Stimulated activated CD4-positive, alpha-beta T cell treated with anti-CD3 and anti-CD28 coated beads, Interleukin-1b, Interleukin-23, amount 100 ng/mL, for 1 hour (primary cell): ENCODE data around the gene OSCAR.
A peak's percentile ranks its signal among the peaks of the same experiment; 100 is the strongest.
"Not testable (repeated sequence)": the region's sequence is repeated elsewhere in the genome, so short reads cannot be mapped to it uniquely, and the experiment has no call there.

Experiments
- DNase-seq, 2 donors: peaks; one replicate each; pipeline ENCODE4 v3.0.0-alpha.2; 2020; ENCODE audit warnings: low read depth in 2 of 2

Gene OSCAR

DNA sequence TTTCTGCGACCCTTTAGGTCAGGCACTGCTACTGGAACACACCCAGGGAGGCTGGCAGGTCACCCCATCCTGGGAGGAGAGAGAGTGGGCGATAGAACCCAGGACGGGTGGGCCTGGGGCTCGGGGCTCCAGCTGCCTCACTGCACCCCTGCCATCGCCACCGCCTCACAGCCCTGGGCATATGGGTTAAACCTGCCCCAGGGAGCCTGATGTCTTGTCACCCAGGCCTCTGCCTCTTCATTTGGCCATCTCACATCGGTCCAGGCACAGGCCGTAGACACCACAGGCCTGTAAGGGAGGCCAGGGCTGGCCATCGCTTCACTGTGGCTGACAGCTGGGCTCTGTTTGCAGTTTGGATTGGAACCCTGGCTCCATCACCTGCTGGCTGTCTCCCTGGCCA, 25.1 kb upstream of the OSCAR start:
- no peak for DNase-seq

DNA sequence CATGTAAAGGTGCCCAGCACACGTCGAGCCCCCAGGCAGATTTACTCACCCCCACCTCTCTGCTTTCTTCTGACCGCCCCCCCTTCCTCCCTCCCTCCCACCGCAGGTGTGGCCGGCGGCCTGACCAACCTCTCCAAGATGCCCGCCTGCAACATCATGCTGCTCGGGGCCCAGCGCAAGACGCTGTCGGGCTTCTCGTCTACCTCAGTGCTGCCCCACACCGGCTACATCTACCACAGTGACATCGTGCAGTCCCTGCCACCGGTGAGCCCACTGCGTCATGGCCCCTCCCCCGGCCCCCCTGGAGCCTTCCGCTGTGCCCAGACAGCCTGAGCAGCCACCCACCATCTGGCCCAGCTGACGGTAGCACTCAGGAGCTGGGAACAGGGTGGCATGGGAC, 23.8 kb upstream of the OSCAR start:
- no peak for DNase-seq

DNA sequence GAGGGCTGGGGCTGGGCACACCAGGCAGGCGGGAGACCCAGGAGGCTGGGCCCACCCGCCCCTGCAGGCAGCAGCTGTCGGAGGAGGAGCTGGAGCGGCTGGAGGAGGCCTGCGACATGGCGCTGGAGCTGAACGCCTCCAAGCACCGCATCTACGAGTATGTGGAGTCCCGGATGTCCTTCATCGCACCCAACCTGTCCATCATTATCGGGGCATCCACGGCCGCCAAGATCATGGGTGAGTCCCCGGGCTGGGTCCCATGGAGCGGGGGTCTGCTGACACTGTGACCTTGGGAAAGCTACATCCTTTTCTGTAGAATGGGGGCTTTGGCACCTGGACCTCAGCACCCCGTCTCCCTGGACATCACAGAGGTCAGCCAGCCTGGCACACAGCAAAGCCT, 23.1 kb upstream of the OSCAR start:
- DNase-seq = no peak

DNA sequence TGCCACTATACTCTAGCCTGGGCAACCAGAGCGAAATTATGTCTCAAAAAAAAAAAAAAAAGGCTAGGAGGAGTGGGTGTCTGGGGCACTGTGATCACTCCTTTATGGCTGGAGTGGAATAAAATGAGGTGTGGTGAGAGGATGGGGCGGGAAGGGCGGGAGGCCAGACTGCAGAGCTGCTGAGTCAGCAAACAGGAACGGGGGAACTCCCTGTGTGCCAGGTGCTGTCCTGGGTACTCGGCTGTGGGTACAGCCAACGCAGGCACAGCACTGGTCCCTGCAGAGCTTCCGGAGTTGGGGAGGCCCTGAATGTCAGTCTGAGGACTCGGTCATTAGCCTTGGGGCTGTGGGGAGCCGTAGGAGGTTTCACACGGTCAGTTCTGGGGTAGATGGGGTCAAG, 20.7 kb upstream of the OSCAR start:
- DNase-seq = no peak

DNA sequence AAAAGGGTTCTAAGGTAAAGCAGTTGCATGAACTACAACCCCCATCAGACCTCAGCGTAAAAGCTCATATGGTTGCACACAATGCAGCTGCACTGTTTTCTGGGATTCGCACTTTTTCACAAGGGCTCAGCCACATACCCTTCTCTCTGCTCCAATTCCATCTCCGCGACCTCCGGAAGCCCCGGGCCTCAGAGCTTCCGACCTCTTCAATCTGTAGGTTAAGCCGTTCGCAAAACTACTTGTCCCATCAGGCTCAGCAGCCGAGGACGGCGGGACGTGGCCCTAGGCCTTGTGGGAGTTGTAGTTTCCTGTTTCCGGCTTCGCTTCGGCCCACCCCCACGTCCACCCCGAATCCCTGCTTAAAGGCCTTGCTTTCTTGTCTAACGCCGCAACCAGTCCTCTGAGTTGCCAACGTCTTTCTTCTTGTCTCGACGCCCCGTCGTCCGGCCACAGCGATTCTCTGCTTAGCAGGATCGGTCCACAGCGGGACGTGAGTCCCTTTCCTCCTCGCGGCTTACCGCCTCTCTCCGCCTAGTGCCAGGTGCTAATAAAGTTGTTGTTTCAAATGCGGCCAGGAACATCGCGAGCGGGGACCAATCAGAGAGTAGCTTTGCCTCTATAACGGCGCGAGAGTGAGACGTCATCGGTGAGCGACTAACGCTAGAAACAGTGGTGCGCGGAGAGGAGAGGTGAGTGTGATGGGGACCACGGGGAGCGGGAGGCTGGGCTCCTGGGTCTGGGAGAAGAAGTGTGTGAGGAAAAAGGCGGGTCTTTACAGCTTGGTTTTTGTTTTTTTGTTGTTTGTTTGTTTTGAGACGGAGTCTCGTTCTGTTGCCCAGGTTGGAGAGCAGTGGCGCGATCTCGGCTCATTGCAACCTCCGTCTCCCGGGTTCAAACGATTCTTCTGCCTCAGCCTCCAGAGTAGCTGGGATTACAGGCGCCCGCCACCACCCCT, 14.8 kb upstream of the OSCAR start, which contains the start of the genes PRPF31 and TFPT:
PRPF31 (plus strand) TSS at position 646 of the 955 bp plus-strand sequence. CDS start 2,525 bp downstream, outside the sequence.
TFPT (minus strand) TSS at position 549 of the 955 bp plus-strand sequence; CDS start at position 161, 388 bp downstream.
- peak; percentile 83 to 88 for DNase-seq

DNA sequence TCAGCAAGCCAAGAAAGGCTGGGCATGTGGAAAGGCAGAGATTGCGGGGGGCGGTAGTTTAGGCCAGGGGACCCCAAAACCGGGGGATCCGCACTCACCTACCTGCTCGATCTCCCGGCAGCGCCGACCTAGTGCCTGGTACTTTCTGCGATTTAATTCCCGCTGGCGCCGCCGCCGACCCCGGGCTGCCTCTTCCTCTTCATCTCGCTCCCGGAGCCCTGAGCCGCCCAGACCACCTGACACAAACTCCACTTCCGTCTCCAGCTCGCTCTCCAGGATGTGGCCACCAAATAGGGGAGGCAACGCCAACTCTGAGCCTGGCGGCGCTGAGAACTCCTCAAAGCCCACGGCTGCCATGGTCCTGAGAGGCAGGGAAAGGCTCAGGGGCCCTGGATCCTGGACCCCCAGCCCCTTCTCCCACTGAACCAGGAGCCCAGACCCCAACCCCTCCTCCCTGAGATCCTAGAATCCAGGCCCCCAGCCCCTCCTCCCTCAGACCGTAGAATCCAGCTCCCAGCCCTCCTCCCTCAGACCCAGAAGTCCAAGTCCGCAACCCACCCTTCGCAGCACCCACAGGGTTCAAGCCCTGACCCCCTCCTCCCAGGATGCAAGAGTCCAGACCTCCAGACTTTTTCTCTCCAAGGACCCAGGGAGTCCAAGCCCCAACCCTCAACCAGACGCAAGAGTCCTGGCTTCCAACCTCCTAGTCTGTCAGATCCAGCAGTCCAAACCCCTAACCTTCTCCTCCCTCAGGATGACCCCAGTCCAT, 13.9 kb upstream of the OSCAR start:
- DNase-seq = no peak

DNA sequence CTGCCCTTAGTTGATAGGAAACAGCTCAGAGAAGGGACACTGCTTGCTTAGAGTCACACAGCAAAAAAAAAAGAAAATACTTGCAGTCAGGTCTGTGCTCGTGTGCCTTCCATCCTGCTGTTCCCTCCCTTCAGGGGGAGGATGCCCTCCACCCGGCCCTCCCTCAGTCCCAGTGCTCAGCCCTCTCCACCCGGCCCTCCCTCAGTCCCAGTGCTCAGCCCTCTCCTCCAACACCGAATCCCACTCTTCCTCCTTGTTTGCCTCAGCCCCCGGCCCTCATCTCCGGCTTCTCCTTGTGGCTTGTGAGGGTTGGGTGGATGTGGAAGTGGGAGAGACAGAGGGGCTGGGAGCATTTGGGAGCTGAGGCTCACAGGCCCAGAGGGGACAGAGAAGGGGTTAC, 9.0 kb upstream of the OSCAR start:
- no peak for DNase-seq

DNA sequence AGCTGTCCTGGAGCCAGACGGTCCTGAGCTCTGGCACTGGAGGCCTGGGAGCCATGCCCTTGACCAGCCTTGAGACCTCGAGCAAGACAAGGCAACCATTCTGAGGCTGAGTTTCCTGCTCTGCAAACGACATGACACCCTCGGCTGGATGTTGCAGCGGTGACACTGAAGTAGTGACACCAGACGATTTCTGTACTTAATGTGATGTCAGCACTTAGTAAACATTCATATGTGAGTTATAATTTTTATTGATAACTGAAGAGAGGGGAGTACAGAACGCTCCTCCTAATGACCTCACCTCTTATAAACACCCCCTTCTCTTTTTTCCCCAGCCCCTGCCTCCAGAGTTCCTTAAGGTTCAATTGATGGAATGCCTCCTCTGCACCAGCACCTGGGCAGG, 7.9 kb upstream of the OSCAR start:
- DNase-seq = no peak

DNA sequence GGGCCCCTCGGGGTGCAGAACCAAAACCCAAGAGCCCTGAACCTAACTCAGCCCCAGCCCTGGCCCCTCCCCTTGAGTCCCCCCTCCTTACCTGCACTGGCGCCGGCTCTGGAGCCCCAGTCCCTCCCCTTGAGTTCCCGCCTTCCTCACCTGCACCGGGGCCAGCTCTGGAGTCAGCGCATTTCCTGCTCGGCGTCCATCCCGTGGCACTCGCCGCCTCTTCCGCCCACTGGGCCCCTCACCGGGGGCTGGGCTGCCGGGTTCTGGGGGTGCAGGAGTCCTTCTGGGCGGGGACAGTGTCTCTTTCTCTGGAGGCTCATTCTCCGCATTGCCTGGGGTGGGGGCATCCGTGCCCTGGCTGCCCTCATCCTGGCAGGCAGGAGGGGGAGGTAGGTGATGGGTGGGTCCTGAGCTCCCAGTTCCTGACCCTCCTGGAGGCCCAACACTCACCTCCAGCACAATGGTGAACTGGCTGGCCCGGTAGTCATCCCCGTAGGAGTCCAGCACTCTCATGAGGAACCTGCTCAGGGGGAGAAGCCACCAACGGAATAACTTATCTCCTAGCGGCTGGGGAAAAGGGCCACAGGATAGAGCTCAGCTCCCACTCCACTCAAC, 7.4 kb upstream of the OSCAR start:
- no peak for DNase-seq

DNA sequence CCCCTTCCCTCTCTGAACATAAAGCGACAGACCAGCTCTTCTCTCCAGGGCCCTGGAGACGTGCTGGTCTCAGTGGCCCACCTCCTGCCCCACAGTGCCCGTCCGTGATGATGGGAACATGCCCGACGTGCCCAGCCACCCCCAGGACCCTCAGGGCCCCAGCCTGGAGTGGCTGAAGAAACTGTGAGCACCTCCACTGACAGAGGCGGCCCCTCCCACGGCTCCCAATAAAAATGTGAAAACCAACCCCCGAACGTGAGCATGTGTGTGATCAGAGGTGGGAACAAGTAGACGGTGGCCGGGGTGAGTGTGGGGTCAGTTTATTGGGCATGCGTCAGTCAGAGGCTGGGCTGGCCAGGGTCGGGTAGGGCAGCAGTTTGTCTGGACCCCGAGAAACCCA, 6.1 kb upstream of the OSCAR start:
- no peak for DNase-seq

DNA sequence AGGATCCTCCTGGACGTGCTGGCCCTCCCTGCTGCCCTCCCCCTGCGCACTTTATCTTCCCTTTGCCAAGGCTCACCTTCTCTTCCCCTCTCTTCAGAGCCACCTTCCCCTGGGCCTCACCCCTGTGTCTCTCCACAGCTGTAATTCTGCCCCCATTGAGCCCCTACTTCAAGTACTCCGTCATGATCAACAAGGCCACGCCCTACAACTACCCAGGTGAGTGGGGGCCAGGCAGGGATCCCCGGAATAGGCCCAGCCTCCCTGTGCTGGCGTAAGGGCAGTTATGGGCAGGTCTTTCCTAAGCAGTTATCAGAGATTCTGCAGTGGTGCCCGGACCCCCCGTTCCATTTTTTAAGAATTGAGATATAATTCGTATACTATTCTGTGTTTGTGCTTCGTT, 5.2 kb upstream of the OSCAR start:
- no peak for DNase-seq

DNA sequence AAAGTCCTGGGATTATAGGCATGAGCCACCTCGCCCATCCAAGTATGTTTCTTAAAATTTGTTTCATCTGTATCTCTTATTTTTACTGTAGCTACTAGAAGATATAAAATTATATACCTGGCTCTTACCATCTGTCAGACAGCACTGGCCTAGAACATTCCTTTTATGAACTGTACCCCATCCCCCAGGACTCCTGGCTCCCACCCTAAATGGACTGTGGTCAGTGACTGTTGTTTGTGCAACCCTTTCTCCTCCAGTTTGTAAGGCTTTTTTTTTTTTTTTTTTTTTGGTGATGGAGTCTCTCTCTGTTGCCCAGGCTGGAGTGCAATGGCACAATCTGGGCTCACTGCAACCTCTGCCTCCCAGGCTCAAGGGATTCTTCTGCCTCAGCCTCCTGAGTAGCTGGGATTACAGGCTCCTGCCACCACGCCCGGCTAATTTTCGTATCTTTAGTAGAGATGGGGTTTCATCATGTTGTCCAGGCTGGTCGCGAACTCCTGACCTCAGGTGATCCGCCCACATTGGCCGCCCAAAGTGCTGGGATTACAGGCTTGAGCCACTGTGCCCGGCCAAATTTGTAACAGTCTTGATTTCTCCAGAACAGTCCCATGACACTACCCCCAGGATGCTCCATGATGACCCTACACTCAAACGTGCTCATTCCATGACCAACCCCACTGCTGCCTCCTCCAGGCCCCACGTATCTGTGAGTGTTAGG, 4.6 kb upstream of the OSCAR start:
- no peak for DNase-seq

DNA sequence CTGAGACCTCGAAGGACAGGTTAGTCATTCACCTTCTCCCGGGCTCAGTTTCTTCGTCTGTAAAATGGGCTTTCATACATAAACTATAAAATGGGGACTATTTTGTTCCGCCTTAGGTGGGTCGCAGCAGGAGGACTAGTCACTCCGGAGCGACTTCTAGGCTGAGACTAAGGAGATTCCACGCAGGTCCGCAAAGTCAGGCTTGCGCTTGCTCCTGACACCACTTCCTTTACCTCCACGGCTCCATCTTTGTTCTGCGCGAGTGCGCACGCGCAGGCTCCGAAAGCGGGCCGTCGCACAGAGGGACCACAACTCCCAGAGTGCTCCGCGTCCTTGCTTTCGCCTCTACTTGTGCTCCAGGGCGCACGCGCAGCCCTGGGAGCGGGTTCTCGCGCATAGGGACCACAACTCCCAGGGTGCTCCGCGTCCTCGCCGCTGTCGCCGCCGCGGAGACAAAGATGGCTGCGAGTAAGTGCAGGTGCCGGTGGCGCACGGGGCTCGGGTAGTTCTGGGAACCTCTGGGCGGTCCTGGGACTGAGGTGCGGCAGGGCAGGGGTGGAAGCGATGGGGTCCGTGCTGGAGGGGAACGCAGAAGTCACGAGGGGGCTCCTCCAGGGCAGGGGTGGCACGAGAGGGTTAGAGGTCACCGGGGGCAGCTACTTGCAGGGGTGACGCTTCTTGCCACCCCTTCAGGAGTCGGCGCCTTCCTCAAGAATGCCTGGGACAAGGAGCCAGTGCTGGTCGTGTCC, 2.0 kb upstream of the OSCAR start, which contains the start of gene NDUFA3:
NDUFA3 (plus strand) TSS at position 435 of the 749 bp plus-strand sequence; CDS start at position 459, 24 bp downstream.
- DNase-seq = peak; percentile 87 to 96

DNA sequence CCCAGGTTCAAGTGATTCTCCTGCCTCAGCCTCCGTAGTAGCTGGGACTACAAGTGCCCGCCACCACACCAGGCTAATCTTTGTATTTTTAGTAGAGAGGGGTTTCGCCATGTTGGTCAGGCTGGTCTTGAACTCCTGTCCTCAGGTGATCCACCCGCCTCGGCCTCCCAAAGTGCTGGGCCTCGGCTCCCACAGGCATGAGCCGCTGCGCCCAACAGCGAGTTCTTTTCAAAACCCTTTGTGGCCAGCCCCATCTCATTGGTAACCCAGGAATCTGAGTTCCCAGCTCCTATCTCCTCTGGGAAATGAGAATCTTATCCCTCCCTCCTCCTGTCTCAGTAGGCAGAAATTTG, 724 bp downstream of the OSCAR start:
- DNase-seq = not testable (repeated sequence)

DNA sequence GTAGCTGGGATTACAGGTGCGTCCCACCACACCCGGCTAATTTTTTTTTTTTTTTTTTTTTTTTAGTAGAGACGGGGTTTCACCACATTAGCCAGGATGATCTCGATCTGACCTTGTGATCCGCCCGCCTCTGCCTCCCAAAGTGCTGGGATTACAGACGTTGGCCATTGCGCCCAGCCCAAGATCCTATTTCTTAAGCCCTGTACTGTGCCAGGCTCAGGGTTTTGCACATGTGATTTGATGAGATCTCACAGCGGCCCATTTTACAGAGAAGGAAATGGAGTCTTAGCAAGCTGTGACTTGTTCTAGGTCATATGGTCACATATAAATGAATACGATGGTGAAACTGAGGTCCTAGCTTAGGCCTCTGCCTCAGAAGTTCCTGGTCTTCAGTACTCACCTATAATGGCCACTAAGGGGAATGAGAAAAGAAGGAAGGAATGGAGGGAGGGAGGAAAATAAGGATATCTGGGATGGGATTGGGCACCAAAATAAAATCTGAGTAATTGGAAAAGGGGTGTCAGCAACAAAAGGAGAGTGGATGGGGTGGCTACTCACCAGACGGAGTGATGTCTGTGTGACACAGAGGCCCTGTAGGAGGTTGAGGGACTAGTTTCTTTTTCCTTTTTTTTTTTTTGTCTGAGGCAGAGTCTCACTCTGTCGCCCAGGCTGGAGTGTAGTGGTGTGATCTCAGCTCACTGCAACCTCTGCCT, 1.3 kb downstream of the OSCAR start:
- DNase-seq = no peak

DNA sequence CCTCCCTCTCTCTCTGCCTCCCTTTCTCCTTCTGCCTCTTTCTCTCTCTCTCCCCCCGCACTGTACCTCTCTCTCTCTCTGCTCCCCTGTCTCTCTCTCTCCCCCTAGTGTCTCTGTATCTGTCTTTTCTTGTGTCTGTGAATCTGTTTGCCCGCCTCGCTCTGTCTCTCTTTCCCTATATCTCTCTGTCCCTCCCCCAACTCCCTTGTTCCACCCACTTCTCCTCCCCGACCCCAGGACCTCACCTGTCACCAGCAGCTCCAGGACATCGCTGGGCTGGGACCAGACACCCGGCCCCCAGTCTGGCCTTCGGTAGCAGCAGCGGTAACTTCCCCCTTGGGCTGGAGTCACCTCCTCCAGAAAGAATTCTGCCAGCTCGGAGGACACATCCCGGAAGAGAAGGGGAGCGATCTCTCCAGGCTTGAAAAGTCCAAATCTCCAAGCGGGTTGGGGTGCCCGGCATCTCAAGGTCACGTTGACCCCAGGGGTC, 3.9 kb downstream of the OSCAR start:
- no peak for DNase-seq

DNA sequence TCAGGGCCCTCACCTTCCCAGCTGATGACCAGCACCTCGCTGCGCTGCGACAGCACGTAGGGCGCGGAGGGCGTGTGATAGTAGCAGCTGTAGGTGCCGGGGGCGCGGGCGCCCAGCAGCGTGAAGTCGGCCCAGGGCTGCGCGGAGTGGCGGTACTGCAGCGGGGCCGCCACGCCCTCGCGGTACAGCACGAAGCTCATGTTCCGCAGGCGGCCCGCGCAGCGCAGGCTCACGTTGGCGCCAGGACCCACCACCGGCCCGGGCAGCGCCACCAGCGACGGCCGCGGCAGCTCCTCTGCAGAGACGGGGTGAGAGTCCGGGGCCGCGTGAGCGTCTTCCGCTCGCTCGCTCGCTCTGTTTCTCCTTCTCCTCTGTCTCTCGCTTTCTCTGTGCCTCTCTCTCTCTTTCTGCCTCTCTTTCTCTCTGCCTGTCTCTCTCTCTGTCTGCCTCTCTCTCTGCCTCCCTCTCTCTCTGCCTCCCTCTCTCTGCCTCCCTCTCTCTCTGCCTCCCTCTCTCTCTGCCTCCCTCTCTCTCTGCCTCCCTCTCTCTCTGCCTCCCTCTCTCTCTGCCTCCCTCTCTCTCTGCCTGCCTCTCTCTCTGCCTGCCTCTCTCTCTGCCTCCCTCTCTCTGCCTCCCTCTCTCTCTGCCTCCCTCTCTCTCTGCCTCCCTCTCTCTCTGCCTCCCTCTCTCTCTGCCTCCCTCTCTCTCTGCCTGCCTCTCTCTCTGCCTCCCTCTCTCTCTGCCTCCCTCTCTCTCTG, 4.6 kb downstream of the OSCAR start:
- DNase-seq = not testable (repeated sequence)

DNA sequence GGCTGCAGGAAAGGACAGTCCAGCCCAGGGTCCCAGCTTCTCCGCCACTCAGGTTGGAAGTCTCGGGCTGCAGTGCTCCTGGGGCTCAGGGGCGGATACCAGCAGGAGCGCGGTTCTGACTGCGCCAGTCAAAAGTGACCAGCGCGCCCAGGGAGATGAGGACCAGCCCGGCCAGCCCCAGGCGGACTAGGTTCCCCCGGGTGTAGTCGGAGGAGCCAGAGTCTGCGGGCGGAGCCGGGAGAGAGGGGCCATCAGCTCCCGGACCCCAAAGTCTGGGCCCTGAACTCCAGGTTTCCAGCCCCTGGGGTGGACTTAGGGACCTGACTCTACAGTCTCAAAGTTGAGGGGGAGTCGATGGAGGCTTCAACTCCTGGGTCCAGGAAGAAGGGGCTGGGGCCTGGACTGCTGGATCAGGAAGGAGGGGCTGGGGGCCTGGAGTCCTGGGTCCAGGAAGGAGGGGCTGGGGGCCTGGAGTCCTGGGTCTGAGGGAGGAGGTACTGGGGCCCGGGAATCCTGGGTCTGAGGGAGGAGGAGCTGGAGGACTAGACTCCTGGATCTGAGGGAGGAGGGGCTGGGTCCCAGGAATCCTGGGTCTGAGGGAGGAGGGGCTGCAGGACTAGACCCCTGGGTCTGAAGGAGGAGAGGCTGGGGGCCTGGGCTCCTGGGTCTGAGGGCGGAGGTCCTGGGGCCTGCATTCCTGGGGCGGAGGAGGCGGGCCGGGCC, 5.3 kb downstream of the OSCAR start:
- no peak for DNase-seq
